ENCODE data around the gene DUOXA2. TPM values are rescaled to one million over a fixed set of nuclear protein-coding genes. Genes with fewer than 3 reads are reported as not detected.

Gene DUOXA2
- total RNA-seq, 1 experiment from 2014 or later: not detected

DNA sequence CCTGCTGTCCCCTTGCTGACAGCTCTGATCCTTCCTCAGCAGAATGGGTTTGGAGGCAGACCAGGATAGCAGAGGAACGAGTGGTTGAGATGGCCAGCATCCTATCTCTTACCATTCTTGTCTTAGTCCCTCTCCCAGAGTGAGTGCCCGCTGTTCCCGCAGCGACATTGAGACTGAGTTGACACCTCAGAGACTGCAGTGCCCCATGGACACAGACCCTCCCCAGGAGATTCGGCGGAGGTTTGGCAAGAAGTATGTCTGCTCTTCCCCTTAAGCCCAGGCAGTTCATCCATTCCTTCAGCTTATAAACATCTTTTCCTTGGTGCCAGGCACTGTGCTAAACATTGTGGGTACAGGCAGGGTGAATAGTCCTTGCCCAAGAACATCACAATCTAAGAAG lies 36.9 kb downstream of the DUOXA2 start:
- TF ChIP-seq FOXP1 (CRISPR knock-in tag; IDR thresholded peaks at IDR 0.05; ENCODE audit: borderline replicate concordance): no peak
- TF ChIP-seq, protein P1, sequence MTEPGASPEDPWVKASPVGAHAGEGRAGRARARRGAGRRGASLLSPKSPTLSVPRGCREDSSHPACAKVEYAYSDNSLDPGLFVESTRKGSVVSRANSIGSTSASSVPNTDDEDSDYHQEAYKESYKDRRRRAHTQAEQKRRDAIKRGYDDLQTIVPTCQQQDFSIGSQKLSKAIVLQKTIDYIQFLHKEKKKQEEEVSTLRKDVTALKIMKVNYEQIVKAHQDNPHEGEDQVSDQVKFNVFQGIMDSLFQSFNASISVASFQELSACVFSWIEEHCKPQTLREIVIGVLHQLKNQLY (CRISPR knock-in tag; IDR thresholded peaks at IDR 0.05): no peak
- TF ChIP-seq MYBL2 (CRISPR knock-in tag; IDR thresholded peaks at IDR 0.05): no peak
- TF ChIP-seq ZNF232 (CRISPR knock-in tag; IDR thresholded peaks at IDR 0.05): no peak
- no peak for TF ChIP-seq ETV6 (CRISPR knock-in tag; IDR thresholded peaks at IDR 0.05)
- no peak for TF ChIP-seq ZNF138 (CRISPR knock-in tag; conservative IDR thresholded peaks at IDR 0.05)
- no peak for TF ChIP-seq RORB (CRISPR knock-in tag; IDR thresholded peaks at IDR 0.05)
- TF ChIP-seq, protein P2, sequence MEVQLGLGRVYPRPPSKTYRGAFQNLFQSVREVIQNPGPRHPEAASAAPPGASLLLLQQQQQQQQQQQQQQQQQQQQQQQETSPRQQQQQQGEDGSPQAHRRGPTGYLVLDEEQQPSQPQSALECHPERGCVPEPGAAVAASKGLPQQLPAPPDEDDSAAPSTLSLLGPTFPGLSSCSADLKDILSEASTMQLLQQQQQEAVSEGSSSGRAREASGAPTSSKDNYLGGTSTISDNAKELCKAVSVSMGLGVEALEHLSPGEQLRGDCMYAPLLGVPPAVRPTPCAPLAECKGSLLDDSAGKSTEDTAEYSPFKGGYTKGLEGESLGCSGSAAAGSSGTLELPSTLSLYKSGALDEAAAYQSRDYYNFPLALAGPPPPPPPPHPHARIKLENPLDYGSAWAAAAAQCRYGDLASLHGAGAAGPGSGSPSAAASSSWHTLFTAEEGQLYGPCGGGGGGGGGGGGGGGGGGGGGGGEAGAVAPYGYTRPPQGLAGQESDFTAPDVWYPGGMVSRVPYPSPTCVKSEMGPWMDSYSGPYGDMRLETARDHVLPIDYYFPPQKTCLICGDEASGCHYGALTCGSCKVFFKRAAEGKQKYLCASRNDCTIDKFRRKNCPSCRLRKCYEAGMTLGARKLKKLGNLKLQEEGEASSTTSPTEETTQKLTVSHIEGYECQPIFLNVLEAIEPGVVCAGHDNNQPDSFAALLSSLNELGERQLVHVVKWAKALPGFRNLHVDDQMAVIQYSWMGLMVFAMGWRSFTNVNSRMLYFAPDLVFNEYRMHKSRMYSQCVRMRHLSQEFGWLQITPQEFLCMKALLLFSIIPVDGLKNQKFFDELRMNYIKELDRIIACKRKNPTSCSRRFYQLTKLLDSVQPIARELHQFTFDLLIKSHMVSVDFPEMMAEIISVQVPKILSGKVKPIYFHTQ (CRISPR knock-in tag; IDR thresholded peaks at IDR 0.05): no peak
- TF ChIP-seq HMGA2 (CRISPR knock-in tag; IDR thresholded peaks at IDR 0.05): no peak
- TF ChIP-seq, protein P3, sequence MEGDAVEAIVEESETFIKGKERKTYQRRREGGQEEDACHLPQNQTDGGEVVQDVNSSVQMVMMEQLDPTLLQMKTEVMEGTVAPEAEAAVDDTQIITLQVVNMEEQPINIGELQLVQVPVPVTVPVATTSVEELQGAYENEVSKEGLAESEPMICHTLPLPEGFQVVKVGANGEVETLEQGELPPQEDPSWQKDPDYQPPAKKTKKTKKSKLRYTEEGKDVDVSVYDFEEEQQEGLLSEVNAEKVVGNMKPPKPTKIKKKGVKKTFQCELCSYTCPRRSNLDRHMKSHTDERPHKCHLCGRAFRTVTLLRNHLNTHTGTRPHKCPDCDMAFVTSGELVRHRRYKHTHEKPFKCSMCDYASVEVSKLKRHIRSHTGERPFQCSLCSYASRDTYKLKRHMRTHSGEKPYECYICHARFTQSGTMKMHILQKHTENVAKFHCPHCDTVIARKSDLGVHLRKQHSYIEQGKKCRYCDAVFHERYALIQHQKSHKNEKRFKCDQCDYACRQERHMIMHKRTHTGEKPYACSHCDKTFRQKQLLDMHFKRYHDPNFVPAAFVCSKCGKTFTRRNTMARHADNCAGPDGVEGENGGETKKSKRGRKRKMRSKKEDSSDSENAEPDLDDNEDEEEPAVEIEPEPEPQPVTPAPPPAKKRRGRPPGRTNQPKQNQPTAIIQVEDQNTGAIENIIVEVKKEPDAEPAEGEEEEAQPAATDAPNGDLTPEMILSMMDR (IDR thresholded peaks at IDR 0.05): no peak
- TF ChIP-seq SOX15 (CRISPR knock-in tag; IDR thresholded peaks at IDR 0.05): no peak
- TF ChIP-seq NR3C1 (CRISPR knock-in tag; conservative IDR thresholded peaks at IDR 0.05; ENCODE audit: low read depth): no peak
- no peak for TF ChIP-seq ESRRA (CRISPR knock-in tag; IDR thresholded peaks at IDR 0.05; ENCODE audit: borderline replicate concordance)
- Mint-ChIP-seq H3K4me1 (peaks cover 3% of the 10 kb centered on the region; the same call in 1 of the 2 replicates), H3K27me3 (ENCODE audit: low read depth) (peaks cover 8% of the 10 kb centered on the region), H3K27ac (no peak overlapping the region), H3K9me3 (no peaks in the 10 kb centered on the region), H3K4me3 (no peak overlapping the region), H3K36me3 (no peaks in the 10 kb centered on the region)
- no peak for DNase-seq (ENCODE audit: low spot score)
- no peak for ATAC-seq
- ChIA-PET POLR2A (no interaction called here), CTCF (interaction anchor here (2.1 to 3.8 kb wide), 2 partner anchors 12 to 33 kb away, joined by 10 to 16 read pairs; no protein-coding TSS in a partner anchor)

DNA sequence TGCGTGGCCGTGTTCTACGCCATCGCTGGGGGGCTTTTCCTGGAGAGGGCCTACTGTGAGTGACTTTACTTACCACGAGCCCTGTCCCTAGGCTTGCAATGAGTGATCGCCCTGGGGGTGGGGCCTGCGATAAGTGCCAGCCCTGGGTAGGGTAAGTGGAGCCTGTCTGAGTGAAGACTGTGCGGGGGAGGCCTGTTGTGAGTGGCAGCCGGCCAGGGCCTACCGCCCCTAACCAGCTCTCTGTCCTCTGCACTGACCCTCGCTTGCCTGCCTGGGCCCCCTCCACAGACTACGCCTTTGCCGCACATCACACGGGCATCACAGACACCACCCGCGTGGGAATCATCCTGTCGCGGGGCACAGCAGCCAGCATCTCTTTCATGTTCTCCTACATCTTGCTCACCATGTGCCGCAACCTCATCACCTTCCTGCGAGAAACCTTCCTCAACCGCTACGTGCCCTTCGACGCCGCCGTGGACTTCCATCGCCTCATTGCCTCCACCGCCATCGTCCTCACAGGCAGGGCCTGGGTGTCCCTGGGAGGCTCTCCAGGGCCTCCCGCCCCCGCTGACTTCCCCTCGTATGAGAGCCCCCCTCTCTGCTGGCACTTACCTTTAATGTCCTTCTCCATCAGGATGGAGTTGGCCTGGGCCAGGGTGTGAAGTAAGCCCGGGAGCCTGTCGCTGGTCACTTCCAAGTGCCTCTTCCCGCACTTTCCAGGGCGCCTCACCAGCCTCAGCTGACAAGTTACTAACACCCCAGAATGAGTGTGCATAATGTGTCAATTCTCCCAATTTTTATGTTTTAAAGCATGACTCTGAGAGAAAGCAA lies 38.1 kb downstream of the DUOXA2 start:
- Mint-ChIP-seq H3K4me1 (peaks cover 3% of the 10 kb centered on the region; the same call in 1 of the 2 replicates), H3K27me3 (ENCODE audit: low read depth) (peaks cover 3% of the 10 kb centered on the region), H3K9me3 (no peaks in the 10 kb centered on the region), H3K4me3 (no peak overlapping the region), H3K27ac (no peak overlapping the region), H3K36me3 (no peaks in the 10 kb centered on the region)
- ATAC-seq (no peak), DNase-seq (ENCODE audit: low spot score) (no peak)
- CTCF ChIA-PET: interaction anchor here (0.7 kb wide), 1 partner anchor 37 kb away, joined by 4 read pairs; no protein-coding TSS in a partner anchor
- POLR2A ChIA-PET: no interaction called here
- TF ChIP-seq, protein P4, sequence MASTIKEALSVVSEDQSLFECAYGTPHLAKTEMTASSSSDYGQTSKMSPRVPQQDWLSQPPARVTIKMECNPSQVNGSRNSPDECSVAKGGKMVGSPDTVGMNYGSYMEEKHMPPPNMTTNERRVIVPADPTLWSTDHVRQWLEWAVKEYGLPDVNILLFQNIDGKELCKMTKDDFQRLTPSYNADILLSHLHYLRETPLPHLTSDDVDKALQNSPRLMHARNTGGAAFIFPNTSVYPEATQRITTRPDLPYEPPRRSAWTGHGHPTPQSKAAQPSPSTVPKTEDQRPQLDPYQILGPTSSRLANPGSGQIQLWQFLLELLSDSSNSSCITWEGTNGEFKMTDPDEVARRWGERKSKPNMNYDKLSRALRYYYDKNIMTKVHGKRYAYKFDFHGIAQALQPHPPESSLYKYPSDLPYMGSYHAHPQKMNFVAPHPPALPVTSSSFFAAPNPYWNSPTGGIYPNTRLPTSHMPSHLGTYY (CRISPR knock-in tag; IDR thresholded peaks at IDR 0.05): no peak
- no peak for TF ChIP-seq ZNF138 (CRISPR knock-in tag; conservative IDR thresholded peaks at IDR 0.05)
- TF ChIP-seq, protein P5, sequence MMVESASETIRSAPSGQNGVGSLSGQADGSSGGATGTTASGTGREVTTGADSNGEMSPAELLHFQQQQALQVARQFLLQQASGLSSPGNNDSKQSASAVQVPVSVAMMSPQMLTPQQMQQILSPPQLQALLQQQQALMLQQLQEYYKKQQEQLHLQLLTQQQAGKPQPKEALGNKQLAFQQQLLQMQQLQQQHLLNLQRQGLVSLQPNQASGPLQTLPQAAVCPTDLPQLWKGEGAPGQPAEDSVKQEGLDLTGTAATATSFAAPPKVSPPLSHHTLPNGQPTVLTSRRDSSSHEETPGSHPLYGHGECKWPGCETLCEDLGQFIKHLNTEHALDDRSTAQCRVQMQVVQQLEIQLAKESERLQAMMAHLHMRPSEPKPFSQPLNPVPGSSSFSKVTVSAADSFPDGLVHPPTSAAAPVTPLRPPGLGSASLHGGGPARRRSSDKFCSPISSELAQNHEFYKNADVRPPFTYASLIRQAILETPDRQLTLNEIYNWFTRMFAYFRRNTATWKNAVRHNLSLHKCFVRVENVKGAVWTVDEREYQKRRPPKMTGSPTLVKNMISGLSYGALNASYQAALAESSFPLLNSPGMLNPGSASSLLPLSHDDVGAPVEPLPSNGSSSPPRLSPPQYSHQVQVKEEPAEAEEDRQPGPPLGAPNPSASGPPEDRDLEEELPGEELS (CRISPR knock-in tag; IDR thresholded peaks at IDR 0.05): no peak
- TF ChIP-seq, protein P6, sequence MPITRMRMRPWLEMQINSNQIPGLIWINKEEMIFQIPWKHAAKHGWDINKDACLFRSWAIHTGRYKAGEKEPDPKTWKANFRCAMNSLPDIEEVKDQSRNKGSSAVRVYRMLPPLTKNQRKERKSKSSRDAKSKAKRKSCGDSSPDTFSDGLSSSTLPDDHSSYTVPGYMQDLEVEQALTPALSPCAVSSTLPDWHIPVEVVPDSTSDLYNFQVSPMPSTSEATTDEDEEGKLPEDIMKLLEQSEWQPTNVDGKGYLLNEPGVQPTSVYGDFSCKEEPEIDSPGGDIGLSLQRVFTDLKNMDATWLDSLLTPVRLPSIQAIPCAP (CRISPR knock-in tag; IDR thresholded peaks at IDR 0.05): no peak
- TF ChIP-seq ZNF396 (CRISPR knock-in tag; IDR thresholded peaks at IDR 0.05; ENCODE audit: borderline replicate concordance): no peak
- no peak for TF ChIP-seq NFYB (CRISPR knock-in tag; conservative IDR thresholded peaks at IDR 0.05; ENCODE audit: low read depth)
- TF ChIP-seq, protein P7, sequence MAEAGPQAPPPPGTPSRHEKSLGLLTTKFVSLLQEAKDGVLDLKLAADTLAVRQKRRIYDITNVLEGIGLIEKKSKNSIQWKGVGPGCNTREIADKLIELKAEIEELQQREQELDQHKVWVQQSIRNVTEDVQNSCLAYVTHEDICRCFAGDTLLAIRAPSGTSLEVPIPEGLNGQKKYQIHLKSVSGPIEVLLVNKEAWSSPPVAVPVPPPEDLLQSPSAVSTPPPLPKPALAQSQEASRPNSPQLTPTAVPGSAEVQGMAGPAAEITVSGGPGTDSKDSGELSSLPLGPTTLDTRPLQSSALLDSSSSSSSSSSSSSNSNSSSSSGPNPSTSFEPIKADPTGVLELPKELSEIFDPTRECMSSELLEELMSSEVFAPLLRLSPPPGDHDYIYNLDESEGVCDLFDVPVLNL (CRISPR knock-in tag; IDR thresholded peaks at IDR 0.05; ENCODE audit: borderline replicate concordance, low read depth): no peak
- TF ChIP-seq CBFB (CRISPR knock-in tag; IDR thresholded peaks at IDR 0.05; ENCODE audit: low read depth): no peak
- TF ChIP-seq SMAD4 (CRISPR knock-in tag; IDR thresholded peaks at IDR 0.05): no peak
- no peak for TF ChIP-seq ZNF121 (CRISPR knock-in tag; IDR thresholded peaks at IDR 0.05)
- TF ChIP-seq, protein P8, sequence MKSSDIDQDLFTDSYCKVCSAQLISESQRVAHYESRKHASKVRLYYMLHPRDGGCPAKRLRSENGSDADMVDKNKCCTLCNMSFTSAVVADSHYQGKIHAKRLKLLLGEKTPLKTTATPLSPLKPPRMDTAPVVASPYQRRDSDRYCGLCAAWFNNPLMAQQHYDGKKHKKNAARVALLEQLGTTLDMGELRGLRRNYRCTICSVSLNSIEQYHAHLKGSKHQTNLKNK (CRISPR knock-in tag; IDR thresholded peaks at IDR 0.05): no peak
